Measurements from ENCODE around the gene BNC2. TPM values are rescaled to one million over a fixed set of nuclear protein-coding genes. Genes with fewer than 3 reads are reported as not detected.

The BNC2 gene
- total and polyA plus RNA-seq, 2 of the 13 experiments (the other 11 are each of a cell fraction or from before 2014, with no cell fraction given), result not detected

DNA sequence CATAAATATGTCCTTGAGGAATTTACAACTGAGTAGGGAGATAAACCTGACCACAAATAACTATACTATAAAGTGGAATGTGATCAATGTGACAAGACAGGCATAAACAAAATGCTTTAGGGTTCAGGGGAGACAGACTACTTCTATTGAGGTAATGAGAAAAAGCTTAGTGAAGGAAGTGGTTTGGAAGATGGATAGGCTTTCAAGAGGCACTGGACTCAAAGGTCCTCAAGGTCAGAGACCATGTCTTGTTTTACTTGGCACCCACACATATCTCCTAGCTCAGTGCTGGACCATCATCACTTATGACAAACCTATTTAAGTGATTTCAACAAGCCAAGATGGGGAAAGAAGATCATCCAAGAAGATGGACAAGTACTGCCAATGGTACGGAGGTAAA lies 257.8 kb downstream of the BNC2 start:
- no peak for ATAC-seq
- no TSS peak for BruUV-seq (replicated peaks)
- peaks cover 0 to 1% of the 10 kb centered on the region in 2 experiments; a peak in 1 of 5 replicates for H3K27me3 ChIP-seq (ENCODE audit: control insufficient read depth in 1 of 2, insufficient read depth in 2 of 2, low read length in 2 of 2)
- 0% methylated on average over 1 of the region's 1 CpG for WGBS (ENCODE audit: low lambda C conversion rate)
- no peaks in the 10 kb centered on the region for H3K79me2 ChIP-seq (ENCODE audit: insufficient read depth, low read length)
- in situ Hi-C loops (cut with HindIII; ENCODE audit: extremely low pct_ligation_motif_present, low pct_unique_long_range_greater_than_20kb), result no loop called here
- intact Hi-C loops (cut with micrococcal nuclease; ENCODE audit: unreplicated experiment), result no loop called here
- no peaks in the 10 kb centered on the region for H4K20me1 ChIP-seq (ENCODE audit: insufficient read depth, low read length)
- no peaks in the 10 kb centered on the region for H3K9me3 ChIP-seq (ENCODE audit: low read length)
- no peak overlapping the region for H3K9ac ChIP-seq (ENCODE audit: insufficient read depth, low read depth, low read length)
- ChIA-PET POLR2A (no interaction called here), CTCF (ENCODE audit: low intra/inter-chr PET ratio, low total read pairs) (no interaction called here)
- no peaks in the 10 kb centered on the region for H3K4me1 ChIP-seq (ENCODE audit: insufficient read depth, low read length)
- FAIRE-seq, result no peak
- H3K36me3 ChIP-seq (replicated peaks in 1 of 2; ENCODE audit: control insufficient read depth in 1 of 2, insufficient read depth in 2 of 2, low read length in 2 of 2), result no peaks in the 10 kb centered on the region
- no peak overlapping the region for H3K4me3 ChIP-seq (replicated peaks in 1 of 3; ENCODE audit: insufficient read depth in 1 of 3, low read depth in 2 of 3, low read length in 3 of 3)
- no peak for DNase-seq (ENCODE audit: low spot score)
- no peak overlapping the region for H3K4me2 ChIP-seq (ENCODE audit: low read depth, low read length)
- H2AFZ ChIP-seq (ENCODE audit: low read length), result no peak overlapping the region
- no peak overlapping the region for H3K27ac ChIP-seq (ENCODE audit: extremely low read length, insufficient read depth, low read length)
- TF ChIP-seq RXRA (CRISPR knock-in tag; IDR thresholded peaks at IDR 0.05), result no peak
- TF ChIP-seq BORCS8-MEF2B (CRISPR knock-in tag; IDR thresholded peaks at IDR 0.05), result no peak
- no peak for TF ChIP-seq CC2D1A (CRISPR knock-in tag; IDR thresholded peaks at IDR 0.05)
- TF ChIP-seq ZFX (CRISPR knock-in tag; IDR thresholded peaks at IDR 0.05; ENCODE audit: low read depth), result no peak
- no peak for TF ChIP-seq ZNF598 (CRISPR knock-in tag; IDR thresholded peaks at IDR 0.05; ENCODE audit: borderline replicate concordance)
- TF ChIP-seq SIN3A (IDR thresholded peaks at IDR 0.05; ENCODE audit: borderline replicate concordance, low read depth, low read length), result no peak
- TF ChIP-seq ZC3H13 (CRISPR knock-in tag; IDR thresholded peaks at IDR 0.05), result no peak
- TF ChIP-seq, protein P1, sequence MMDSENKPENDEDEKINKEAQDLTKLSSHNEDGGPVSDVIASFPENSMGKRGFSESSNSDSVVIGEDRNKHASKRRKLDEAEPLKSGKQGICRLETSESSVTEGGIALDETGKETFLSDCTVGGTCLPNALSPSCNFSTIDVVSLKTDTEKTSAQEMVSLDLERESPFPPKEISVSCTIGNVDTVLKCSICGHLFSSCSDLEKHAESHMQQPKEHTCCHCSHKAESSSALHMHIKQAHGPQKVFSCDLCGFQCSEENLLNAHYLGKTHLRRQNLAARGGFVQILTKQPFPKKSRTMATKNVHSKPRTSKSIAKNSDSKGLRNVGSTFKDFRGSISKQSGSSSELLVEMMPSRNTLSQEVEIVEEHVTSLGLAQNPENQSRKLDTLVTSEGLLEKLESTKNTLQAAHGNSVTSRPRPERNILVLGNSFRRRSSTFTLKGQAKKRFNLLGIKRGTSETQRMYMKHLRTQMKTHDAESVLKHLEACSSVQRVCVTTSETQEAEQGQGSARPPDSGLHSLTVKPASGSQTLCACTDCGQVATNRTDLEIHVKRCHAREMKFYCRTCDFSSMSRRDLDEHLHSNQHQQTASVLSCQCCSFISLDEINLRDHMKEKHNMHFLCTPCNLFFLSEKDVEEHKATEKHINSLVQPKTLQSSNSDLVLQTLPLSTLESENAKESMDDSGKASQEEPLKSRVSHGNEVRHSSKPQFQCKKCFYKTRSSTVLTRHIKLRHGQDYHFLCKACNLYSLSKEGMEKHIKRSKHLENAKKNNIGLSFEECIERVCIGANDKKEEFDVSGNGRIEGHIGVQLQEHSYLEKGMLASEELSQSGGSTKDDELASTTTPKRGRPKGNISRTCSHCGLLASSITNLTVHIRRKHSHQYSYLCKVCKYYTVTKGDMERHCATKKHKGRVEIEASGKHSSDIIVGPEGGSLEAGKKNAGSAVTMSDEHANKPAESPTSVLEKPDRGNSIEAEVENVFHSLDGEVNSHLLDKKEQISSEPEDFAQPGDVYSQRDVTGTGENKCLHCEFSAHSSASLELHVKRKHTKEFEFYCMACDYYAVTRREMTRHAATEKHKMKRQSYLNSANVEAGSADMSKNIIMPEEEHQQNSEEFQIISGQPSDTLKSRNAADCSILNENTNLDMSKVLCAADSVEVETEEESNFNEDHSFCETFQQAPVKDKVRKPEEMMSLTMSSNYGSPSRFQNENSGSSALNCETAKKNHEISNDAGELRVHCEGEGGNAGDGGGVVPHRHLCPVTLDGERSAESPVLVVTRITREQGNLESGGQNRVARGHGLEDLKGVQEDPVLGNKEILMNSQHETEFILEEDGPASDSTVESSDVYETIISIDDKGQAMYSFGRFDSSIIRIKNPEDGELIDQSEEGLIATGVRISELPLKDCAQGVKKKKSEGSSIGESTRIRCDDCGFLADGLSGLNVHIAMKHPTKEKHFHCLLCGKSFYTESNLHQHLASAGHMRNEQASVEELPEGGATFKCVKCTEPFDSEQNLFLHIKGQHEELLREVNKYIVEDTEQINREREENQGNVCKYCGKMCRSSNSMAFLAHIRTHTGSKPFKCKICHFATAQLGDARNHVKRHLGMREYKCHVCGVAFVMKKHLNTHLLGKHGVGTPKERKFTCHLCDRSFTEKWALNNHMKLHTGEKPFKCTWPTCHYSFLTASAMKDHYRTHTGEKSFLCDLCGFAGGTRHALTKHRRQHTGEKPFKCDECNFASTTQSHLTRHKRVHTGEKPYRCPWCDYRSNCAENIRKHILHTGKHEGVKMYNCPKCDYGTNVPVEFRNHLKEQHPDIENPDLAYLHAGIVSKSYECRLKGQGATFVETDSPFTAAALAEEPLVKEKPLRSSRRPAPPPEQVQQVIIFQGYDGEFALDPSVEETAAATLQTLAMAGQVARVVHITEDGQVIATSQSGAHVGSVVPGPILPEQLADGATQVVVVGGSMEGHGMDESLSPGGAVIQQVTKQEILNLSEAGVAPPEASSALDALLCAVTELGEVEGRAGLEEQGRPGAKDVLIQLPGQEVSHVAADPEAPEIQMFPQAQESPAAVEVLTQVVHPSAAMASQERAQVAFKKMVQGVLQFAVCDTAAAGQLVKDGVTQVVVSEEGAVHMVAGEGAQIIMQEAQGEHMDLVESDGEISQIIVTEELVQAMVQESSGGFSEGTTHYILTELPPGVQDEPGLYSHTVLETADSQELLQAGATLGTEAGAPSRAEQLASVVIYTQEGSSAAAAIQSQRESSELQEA (CRISPR knock-in tag; IDR thresholded peaks at IDR 0.05; ENCODE audit: not compliant biosample characterization), result no peak
- TF ChIP-seq SAFB2 (CRISPR knock-in tag; IDR thresholded peaks at IDR 0.05; ENCODE audit: borderline replicate concordance, low read depth), result no peak
- TF ChIP-seq MEIS1 (CRISPR knock-in tag; IDR thresholded peaks at IDR 0.05; ENCODE audit: borderline replicate concordance), result no peak
- TF ChIP-seq RFXANK (CRISPR knock-in tag; IDR thresholded peaks at IDR 0.05), result no peak
- no peak for TF ChIP-seq NFATC3 (CRISPR knock-in tag; IDR thresholded peaks at IDR 0.05)
- TF ChIP-seq ZUFSP (CRISPR knock-in tag; IDR thresholded peaks at IDR 0.05; ENCODE audit: borderline replicate concordance), result no peak
- TF ChIP-seq FOSL1 (CRISPR knock-in tag; IDR thresholded peaks at IDR 0.05; ENCODE audit: borderline replicate concordance), result no peak
